Stomach (tissue), 9 donors: ENCODE results near the gene CATSPER3. TPM values are rescaled to one million over a fixed set of nuclear protein-coding genes. Genes with fewer than 3 reads are reported as not detected.
A peak's percentile ranks its signal among the peaks of the same experiment; 100 is the strongest.

Source experiments
- DNase-seq, 2 donors: peaks; one replicate each; pipeline versions ENCODE4 v3.0.0 to v3.0.0-alpha.2; 2013 to 2019
- H3K27ac ChIP-seq, 5 donors: fragments of 200-600 bp in 4 of 5; sonication (generic) in 4 of 5; one replicate each; pipeline ENCODE4 v1.5.1; 2013 to 2019; ENCODE audit warnings: mild to moderate bottlenecking in 1 of 5, moderate library complexity in 1 of 5
- H3K27me3 ChIP-seq, 3 donors: fragments of 200-600 bp; sonication (generic); one replicate each; pipeline ENCODE4 v1.5.1; 2017 to 2019; ENCODE audit warnings: mixed run types in 1 of 3
- H3K36me3 ChIP-seq, 4 donors: fragments of 200-600 bp; sonication (generic); 1 replicate in 3 of 4; 2 replicates in 1 of 4; pipeline ENCODE4 v1.5.1; 2016 to 2019
- H3K4me1 ChIP-seq, 4 donors: fragments of 200-600 bp; sonication (generic); one replicate each; pipeline ENCODE4 v1.5.1; 2016 to 2019
- H3K4me3 ChIP-seq, 4 donors: fragments of 200-600 bp; sonication (generic) in 3 of 4; one replicate each; pipeline ENCODE4 v1.5.1; 2016 to 2019; ENCODE audit warnings: mild to moderate bottlenecking in 1 of 4
- H3K9me3 ChIP-seq, 4 donors: fragments of 200-600 bp; sonication (generic); one replicate each; pipeline ENCODE4 v1.5.1; 2016 to 2019
- CTCF ChIP-seq, 7 experiments: fragments of 450-650 bp in 4 of 7; fragments of 200-600 bp in 3 of 7; sonication (generic) in 3 of 7; IDR thresholded peaks; one replicate each; pipeline ENCODE4 v1.5.1; 2016 to 2019; ENCODE audit warnings: antibody characterized with exemption in 7 of 7, control low read depth in 2 of 7, mild to moderate bottlenecking in 1 of 7
- EP300 ChIP-seq: sonication (generic); formaldehyde crosslinking; IDR thresholded peaks from one replicate; pipeline ENCODE4 v1.6.1; 2017; ENCODE audit warnings: antibody characterized with exemption
- POLR2A ChIP-seq, 4 donors: fragments of 450-650 bp; IDR thresholded peaks; one replicate each; pipeline ENCODE4 v1.6.1; 2016; ENCODE audit warnings: antibody characterized with exemption in 4 of 4, control low read depth in 2 of 4, mild to moderate bottlenecking in 1 of 4, moderate library complexity in 1 of 4
- POLR2AphosphoS5 ChIP-seq, 3 donors: sonication (generic); formaldehyde crosslinking; IDR thresholded peaks; one replicate each; pipeline ENCODE4 v1.6.1; 2016; ENCODE audit warnings: antibody characterized with exemption in 3 of 3
- WGBS, 5 donors: extraction: QIAGEN DNeasy Blood & Tissue Kit in 3 of 5; methylation state at CpG; one replicate each; pipeline versions ENCODE4 v1.1.5 to v1.1.7; 2013 to 2018; 5-methylcytosine and 5-hydroxymethylcytosine counted together
- intact Hi-C: fragments of 100-400 bp; cut with DNase I; formaldehyde crosslinking; loops from one replicate; pipeline ENCODE4 v1.15.1; 2023; ENCODE audit warnings: low total_unique reads
- polyA plus RNA-seq, 3 donors: library from polyadenylated mRNA; stranded (reverse); fragments of 200-250 nt; gene quantifications; one replicate each; pipeline ENCODE4 v1.2.3, GENCODE V29; 2013
- total RNA-seq, 5 donors: library from RNA; depleted of rRNA; stranded (reverse); fragments of >200 nt; gene quantifications; one replicate each; pipeline versions ENCODE4 v1.1.0 to v1.2.3, GENCODE V29; 2014 to 2016
- donor health status: healthy with polysubstance abuse.
- donor health status: Bipolar disorder and iron deficiency.
- donor health status: healthy.

The CATSPER3 gene
- total and polyA plus RNA-seq, 8 donors, result 0.62 to 0.88 TPM; not detected in 6

GRCh38 chr5:135008556-135008955, 40.8 kb downstream of the CATSPER3 start:
- Histone ChIP-seq H3K27ac (no peak overlapping the region), H3K4me3 (no peak overlapping the region), H3K36me3 (no peaks in the 10 kb centered on the region), H3K9me3 (no peaks in the 10 kb centered on the region), H3K4me1 (peaks cover 0 to 9% (median 4%) of the 10 kb centered on the region in 4 donors), H3K27me3 (no peaks in the 10 kb centered on the region)
- no peak for DNase-seq
- intact Hi-C loops, result no loop called here
- TF ChIP-seq EP300 (no peak), POLR2A (IDR thresholded peaks at IDR 0.05) (no peak), CTCF (IDR thresholded peaks at IDR 0.05) (no peak), POLR2AphosphoS5 (IDR thresholded peaks at IDR 0.05) (no peak)
- 80 to 95% (median 94%) methylated on average over 8 of the region's 8 CpGs for WGBS, 5 donors

- Histone ChIP-seq H3K27me3 (no peaks in the 10 kb centered on the region), H3K4me3 (no peak overlapping the region), H3K27ac (no peak overlapping the region), H3K9me3 (no peaks in the 10 kb centered on the region), H3K4me1 (peaks cover 6 to 15% (median 10%) of the 10 kb centered on the region in 4 donors), H3K36me3 (no peaks in the 10 kb centered on the region)
- DNase-seq, result peak in 1 of 2 donors; percentile 41
- 84 to 92% (median 88%) methylated on average over 11 to 13 of the region's 13 CpGs for WGBS, 5 donors
- TF ChIP-seq POLR2AphosphoS5 (IDR thresholded peaks at IDR 0.05), result no peak
- no peak for TF ChIP-seq CTCF (IDR thresholded peaks at IDR 0.05)
- intact Hi-C loops, result no loop called here
These were observed 41.5 kb downstream of the CATSPER3 start for GRCh38 chr5:135008981-135009735.

- WGBS, 5 donors, result 89 to 94% (median 93%) methylated on average over 10 to 11 of the region's 11 CpGs
- H3K9me3 ChIP-seq, result no peaks in the 10 kb centered on the region
- intact Hi-C loops, result no loop called here
- H3K4me3 ChIP-seq, result no peak overlapping the region
- no peaks in the 10 kb centered on the region for H3K36me3 ChIP-seq
- DNase-seq, result peak in 1 of 2 donors; percentile 0
- H3K4me1 ChIP-seq, result peaks cover 13 to 23% (median 18%) of the 10 kb centered on the region in 4 donors
- H3K27ac ChIP-seq, result no peak overlapping the region
- TF ChIP-seq CTCF (IDR thresholded peaks at IDR 0.05), result no peak
- TF ChIP-seq POLR2AphosphoS5 (IDR thresholded peaks at IDR 0.05), result no peak
- no peak for TF ChIP-seq EP300
- no peak for TF ChIP-seq POLR2A (IDR thresholded peaks at IDR 0.05)
- no peaks in the 10 kb centered on the region for H3K27me3 ChIP-seq
These were observed 42.2 kb downstream of the CATSPER3 start for GRCh38 chr5:135009736-135010501.

GRCh38 chr5:135010502-135011354, 43.0 kb downstream of the CATSPER3 start:
- 65 to 91% (median 85%) methylated on average over 3 of the region's 3 CpGs for WGBS, 5 donors
- no peak overlapping the region for H3K4me3 ChIP-seq
- intact Hi-C loops, result no loop called here
- no peaks in the 10 kb centered on the region for H3K36me3 ChIP-seq
- H3K4me1 ChIP-seq, result peaks cover 14 to 31% (median 24%) of the 10 kb centered on the region in 4 donors
- H3K27me3 ChIP-seq, result no peaks in the 10 kb centered on the region
- DNase-seq, result peak; percentile 11 to 24
- H3K27ac ChIP-seq, result no peak overlapping the region
- TF ChIP-seq CTCF (IDR thresholded peaks at IDR 0.05), result no peak
- no peak for TF ChIP-seq POLR2A (IDR thresholded peaks at IDR 0.05)
- TF ChIP-seq POLR2AphosphoS5 (IDR thresholded peaks at IDR 0.05), result no peak
- no peak for TF ChIP-seq EP300
- H3K9me3 ChIP-seq, result no peaks in the 10 kb centered on the region
